Esophagus mucosa (tissue), 1 donor: ENCODE results near the gene SKP1. TPM values are rescaled to one million over a fixed set of nuclear protein-coding genes. Genes with fewer than 3 reads are reported as not detected.

Source experiments
- ATAC-seq: fragments of 200-7000 bp; cut with Tn5 transposase; one replicate; pipeline ENCODE4 v1.9.1; 2020
- total RNA-seq: library from RNA; stranded (reverse); gene quantifications from one replicate; pipeline ENCODE4 v1.2.4, GENCODE V29; 2023
- donor health status: DM: yes; HTN: yes; CAD: no.

SKP1 gene
- total RNA-seq, 1 donor from 2014 or later: 206 TPM

DNA sequence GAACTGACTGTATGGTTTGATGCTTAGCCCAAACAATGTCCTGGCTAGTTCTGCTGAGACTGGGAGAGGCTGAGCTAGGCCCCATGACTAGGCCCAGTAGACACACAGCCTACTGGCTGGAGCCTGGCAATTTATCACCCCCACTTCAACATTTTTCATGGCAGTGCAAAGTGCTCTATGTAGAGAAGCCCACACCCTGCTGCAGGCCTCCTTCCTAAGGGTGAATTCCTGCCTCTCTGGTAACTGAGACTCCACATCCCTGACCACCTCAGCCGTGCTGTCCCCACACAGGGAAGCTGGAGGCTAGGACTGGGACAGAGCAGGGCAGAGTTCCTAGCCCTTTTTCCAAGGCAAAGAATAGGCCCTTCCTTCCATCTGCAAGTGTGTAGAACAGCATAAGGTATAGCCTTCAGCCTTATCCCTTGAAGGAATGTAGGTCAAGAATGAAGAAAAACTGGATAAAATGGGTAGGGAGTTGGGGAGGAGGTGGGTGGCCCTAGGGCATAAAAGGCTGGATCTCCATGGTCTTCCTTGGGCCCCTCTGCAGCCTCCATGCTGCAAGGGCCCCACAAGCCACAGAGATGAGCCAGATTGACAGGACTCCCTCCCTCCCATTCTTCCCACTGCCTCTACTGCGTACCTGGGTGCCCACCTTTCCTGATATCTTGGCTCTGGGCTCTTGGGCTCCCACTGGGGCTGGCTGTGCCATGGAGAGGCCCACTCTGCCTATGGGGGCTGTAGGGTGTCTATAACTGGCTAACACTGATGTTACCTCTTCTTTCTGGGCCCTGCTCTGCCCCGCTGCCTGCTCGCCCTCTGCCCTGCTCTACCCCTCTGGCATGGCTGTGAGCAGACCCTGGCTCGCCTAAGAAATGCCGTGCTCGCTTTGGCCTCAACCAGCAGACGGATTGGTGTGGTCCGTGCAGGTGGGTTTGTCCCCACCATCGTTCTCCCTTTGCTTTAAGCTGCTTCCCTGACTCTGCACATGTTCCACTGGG, 32.5 kb downstream of the SKP1 start:
- ATAC-seq: no peak

DNA sequence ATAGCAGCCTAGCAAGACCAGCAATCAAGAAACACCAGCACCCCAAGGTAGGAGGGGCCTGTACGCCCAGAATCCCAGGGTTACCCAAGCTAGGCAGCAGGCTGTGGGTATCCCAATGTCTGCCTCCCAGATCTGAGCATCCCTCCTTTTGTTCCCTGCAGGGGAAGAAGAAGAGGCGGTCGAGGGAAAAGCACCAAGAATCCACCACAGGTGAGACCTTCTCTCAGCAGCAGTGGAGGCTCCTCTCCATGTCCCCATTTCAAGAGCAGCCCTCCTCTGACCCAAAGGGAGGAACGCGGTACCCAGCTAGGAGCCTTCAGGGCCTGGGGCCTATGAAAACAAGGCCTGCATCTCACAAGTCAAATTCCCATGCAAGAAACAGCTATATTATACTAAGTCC, 33.3 kb downstream of the SKP1 start:
- ATAC-seq: no peak

DNA sequence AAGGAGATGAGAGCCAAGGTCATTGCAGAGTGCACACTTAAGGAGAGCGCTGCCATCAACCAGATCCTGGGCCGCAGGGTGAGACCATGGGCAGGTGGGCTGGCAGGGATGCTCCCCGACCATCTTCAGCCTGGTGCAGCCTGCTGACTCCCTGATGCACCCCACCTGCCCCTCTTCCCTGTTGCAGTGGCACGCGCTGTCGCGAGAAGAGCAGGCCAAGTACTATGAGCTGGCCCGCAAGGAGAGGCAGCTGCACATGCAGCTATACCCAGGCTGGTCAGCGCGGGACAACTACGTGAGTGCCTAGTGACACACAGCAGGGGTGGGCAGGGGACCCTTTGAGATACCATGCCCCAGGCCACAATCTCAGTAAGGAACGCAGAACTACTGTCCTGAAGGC, 33.9 kb downstream of the SKP1 start:
- ATAC-seq: no peak

GRCh38 chr5:134142052-134142451, 34.7 kb downstream of the SKP1 start:
- no peak for ATAC-seq

DNA sequence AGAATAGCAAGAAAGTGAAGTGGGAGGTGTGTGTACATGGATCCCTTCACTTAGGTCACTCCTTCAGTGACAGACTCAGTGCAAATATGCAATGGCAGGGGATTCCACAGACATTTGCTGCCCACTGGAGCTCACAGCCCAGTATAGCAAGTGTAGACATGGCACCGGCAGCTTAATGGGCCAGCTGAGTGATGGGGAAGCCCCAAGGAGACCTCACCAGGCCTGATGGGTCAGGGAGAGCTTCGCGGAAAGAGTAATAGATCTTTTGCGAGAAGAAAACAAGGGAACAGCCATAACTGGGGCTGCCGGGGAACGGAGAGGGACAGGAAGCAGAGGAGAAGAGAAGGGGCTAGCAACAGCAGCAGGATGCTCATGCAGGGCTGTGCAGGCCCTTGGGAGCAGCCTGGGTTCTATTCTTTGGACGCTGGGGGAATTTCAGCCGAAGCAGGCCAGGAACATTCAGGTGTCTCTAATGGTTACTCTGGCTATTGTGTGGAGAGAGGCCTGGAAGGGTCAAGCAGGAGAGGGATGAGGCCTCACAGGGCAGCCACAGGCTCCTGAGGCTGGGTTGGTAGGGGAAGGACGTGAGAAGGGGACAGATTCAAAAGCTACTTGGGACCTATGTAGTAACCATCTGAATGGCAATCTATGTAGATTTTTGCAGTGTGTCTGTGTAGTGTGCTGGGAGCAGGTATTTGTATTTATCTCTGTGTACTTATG, 35.3 kb downstream of the SKP1 start:
- no peak for ATAC-seq

- ATAC-seq: peak; percentile 79
Measured at GRCh38 chr5:134140530-134141201, 36.1 kb downstream of the SKP1 start.

DNA sequence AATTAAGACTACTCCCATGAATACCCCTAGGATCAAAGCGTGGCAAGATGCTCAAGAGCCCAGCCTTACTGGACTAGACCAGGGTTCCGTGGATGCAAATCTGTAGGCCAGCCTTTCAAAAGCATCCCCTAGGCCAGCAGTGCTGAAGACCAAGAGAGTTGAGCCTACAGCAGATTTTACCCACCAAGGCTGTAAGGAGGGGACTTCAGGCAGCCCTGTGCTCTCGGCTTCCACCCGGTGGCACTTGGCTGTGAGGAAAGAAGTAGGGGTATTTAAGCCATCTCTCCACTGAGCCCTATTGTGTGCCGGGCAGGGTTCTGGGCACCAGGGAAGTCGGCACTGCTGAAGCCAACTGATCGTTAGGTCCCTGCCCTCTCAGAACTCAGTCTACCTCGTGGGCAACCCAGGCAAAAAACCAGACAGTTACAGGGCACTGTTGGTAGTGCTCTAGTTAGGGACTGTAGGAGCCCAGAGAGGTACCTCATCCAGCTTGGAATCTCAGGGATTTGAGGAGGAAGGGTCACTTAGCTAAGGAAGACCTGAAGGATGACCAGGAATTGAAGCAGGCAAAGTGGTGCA, 36.8 kb downstream of the SKP1 start:
- no peak for ATAC-seq

- no peak for ATAC-seq
Measured at GRCh38 chr5:134139377-134139851, 37.3 kb downstream of the SKP1 start.

- no peak for ATAC-seq
Measured at GRCh38 chr5:134138416-134139376, 38.1 kb downstream of the SKP1 start.

- ATAC-seq: no peak
Measured at GRCh38 chr5:134136771-134137170, 40.0 kb downstream of the SKP1 start.

DNA sequence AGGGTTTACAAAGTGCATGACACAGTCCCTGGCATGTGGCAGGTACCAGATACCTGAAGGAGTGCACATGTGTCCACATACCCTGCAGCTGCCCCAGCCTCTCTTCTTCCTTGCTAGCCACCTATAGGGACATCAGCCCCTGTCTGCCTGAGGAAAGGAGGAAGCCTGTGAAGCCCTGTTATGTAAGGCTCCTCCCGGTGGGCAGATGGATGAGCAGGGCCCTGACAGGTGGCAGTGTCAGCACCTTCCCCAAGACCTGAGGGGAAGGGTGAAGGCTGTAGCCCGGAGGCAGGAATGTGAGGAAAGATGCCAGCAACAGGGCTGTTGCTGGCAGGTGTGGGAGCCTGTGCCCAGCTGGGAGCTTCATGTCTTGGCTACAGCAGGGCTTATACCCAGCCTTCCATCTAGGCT, 40.5 kb downstream of the SKP1 start:
- no peak for ATAC-seq

- no peak for ATAC-seq
Measured at GRCh38 chr5:134135091-134135655, 41.6 kb downstream of the SKP1 start.

- no peak for ATAC-seq
Measured at GRCh38 chr5:134133995-134134541, 42.7 kb downstream of the SKP1 start.

DNA sequence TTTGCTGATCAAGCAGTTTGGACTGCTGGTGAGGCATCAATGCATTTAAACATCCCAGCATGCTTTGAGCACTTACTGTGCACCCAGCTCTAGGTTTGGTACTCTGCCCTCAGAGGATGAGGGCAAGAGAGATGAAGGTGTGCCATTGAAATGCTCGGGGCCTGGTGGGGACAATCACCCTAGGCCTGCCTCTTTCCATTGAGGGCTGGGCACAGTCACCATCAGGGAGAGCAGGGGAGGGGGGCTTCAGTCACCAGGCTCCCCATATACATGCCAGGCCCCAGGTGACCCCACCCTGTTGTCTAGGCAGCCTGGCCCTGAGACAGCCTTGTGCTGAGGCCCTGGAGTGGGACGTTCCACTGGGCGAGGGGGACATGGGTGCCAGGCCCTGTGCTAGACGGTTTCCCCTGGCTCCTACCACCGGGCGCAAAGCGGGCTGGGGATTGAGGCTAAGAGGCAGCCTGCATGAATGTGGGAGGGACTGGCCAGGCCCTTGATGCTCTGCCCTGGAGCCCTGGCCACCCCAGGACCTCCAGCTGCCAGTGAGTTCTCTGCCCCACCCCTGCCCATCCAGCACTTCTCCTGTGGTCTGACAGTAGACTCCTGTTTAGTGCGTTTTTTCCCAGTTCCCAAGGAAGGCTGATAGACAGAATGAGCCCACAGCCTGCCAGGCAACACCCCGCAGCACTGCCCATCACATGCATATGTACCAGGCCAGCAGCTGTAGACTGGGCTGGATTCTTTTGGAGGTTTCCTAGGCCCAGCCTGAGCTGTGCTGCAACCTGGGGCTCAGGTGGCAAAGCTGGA, 43.4 kb downstream of the SKP1 start:
- no peak for ATAC-seq

- ATAC-seq: no peak
Measured at GRCh38 chr5:134132372-134133187, 44.2 kb downstream of the SKP1 start.

DNA sequence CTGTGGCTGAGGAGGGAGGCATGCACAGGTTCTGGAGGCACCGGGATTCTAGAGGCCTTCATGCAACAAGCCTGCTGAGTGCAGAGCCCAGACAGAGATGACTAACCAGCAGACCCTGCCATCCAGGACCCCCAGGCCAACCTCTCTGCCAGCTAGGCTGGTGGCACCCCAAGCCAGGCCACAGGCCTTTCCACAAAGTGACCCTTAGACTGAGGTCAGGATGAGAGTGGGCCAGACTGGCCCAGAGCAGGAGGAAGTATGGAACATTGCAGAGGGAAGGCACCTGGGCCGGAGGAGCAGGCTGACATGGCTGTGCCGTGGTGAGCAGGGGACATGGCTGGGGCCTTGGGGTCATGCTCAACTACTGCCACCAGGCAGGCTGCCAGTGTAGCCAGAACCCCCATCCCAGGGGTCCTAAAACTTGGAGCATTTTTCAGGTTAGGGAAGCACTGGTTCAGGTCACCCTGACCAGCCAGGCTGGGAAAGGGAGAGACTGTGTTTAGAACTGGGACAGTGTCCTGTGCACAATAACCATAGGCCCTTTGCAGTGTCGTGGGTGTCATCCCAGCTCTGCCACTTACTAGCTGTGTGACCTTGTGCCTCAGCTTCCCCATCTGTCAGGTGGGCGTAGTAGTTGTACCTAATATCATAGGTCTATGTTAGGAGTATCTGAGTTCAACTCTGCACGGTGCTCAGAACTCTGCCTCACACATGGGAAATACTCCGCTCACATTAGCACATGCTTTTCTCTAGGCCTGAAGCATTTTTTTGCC, 45.0 kb downstream of the SKP1 start:
- no peak for ATAC-seq

- no peak for ATAC-seq
Measured at GRCh38 chr5:134131165-134131564, 45.6 kb downstream of the SKP1 start.
